ENCODE results near the gene DPPA2.
A peak's percentile ranks its signal among the peaks of the same experiment; 100 is the strongest.

DPPA2 gene

GRCh38 chr3:109339714-109340648 lies 23.7 kb upstream of the DPPA2 start:
- H3K27ac ChIP-seq = no peak overlapping the region
- TF ChIP-seq, protein P1, sequence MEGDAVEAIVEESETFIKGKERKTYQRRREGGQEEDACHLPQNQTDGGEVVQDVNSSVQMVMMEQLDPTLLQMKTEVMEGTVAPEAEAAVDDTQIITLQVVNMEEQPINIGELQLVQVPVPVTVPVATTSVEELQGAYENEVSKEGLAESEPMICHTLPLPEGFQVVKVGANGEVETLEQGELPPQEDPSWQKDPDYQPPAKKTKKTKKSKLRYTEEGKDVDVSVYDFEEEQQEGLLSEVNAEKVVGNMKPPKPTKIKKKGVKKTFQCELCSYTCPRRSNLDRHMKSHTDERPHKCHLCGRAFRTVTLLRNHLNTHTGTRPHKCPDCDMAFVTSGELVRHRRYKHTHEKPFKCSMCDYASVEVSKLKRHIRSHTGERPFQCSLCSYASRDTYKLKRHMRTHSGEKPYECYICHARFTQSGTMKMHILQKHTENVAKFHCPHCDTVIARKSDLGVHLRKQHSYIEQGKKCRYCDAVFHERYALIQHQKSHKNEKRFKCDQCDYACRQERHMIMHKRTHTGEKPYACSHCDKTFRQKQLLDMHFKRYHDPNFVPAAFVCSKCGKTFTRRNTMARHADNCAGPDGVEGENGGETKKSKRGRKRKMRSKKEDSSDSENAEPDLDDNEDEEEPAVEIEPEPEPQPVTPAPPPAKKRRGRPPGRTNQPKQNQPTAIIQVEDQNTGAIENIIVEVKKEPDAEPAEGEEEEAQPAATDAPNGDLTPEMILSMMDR (IDR thresholded peaks at IDR 0.05) = no peak
- no peak overlapping the region for H3K4me3 ChIP-seq (ENCODE audit: low read depth in 1 of 2, low read length in 1 of 2)
- H3K9me3 ChIP-seq = no peaks in the 10 kb centered on the region
- H3K4me1 ChIP-seq (ENCODE audit: control insufficient read depth in 1 of 2, insufficient read depth in 1 of 2, low read depth in 1 of 2, low read length in 1 of 2) = peaks cover 10 to 23% of the 10 kb centered on the region in 2 experiments
- peaks cover 33% of the 10 kb centered on the region for H3K27me3 ChIP-seq
- no peaks in the 10 kb centered on the region for H3K36me3 ChIP-seq

- Histone ChIP-seq H3K4me1 (ENCODE audit: control insufficient read depth in 1 of 2, insufficient read depth in 1 of 2, low read depth in 1 of 2, low read length in 1 of 2) (peaks cover 10 to 23% of the 10 kb centered on the region in 2 experiments), H3K36me3 (no peaks in the 10 kb centered on the region), H3K4me3 (ENCODE audit: low read depth in 1 of 2, low read length in 1 of 2) (no peak overlapping the region), H3K27me3 (peaks cover 33% of the 10 kb centered on the region), H3K27ac (no peak overlapping the region), H3K9me3 (no peaks in the 10 kb centered on the region)
- TF ChIP-seq, protein P1 (IDR thresholded peaks at IDR 0.05) = no peak
Observed at GRCh38 chr3:109339197-109339596, 22.9 kb upstream of the DPPA2 start.

GRCh38 chr3:109338322-109338721 lies 22.0 kb upstream of the DPPA2 start:
- no peak overlapping the region for H3K27ac ChIP-seq
- no peaks in the 10 kb centered on the region for H3K9me3 ChIP-seq
- TF ChIP-seq, protein P1 (IDR thresholded peaks at IDR 0.05) = no peak
- H3K36me3 ChIP-seq = no peaks in the 10 kb centered on the region
- H3K4me3 ChIP-seq (ENCODE audit: low read depth in 1 of 2, low read length in 1 of 2) = no peak overlapping the region
- peaks cover 33% of the 10 kb centered on the region for H3K27me3 ChIP-seq
- H3K4me1 ChIP-seq (ENCODE audit: control insufficient read depth in 1 of 2, insufficient read depth in 1 of 2, low read depth in 1 of 2, low read length in 1 of 2) = peaks cover 10 to 23% of the 10 kb centered on the region in 2 experiments

DNA sequence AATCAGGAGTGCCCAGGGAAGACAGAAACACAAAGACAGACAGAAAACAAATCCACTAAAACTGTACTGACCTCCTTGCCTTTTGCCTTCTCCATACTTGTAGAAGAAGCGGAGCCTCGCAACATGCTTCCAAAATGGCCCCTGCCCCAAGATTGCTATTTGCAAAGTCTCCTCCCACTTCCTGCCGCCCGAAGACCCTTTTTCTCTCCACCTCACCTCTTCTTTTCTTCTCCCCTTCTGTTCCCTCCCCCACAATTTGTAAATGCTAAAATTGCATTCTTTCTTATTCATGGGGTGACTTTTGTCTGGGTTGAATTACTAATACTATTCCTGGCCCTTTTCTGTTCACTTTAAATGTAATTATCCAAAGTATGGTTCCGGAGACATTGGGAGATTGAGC lies 21.1 kb upstream of the DPPA2 start, which contains the start of gene DPPA4:
TSS of gene DPPA4 (minus strand) at position 154 of the 400 bp plus-strand sequence. CDS start at position 125, 29 bp downstream.
- Histone ChIP-seq H3K36me3 (no peaks in the 10 kb centered on the region), H3K27me3 (peaks cover 33% of the 10 kb centered on the region), H3K4me1 (ENCODE audit: control insufficient read depth in 1 of 2, insufficient read depth in 1 of 2, low read depth in 1 of 2, low read length in 1 of 2) (peaks cover 10 to 18% of the 10 kb centered on the region in 2 experiments), H3K27ac (no peak within 1 kb of the TSS), H3K9me3 (no peaks in the 10 kb centered on the region), H3K4me3 (ENCODE audit: low read depth in 1 of 2, low read length in 1 of 2) (peak within 1 kb of the TSS; percentile 37 to 56)
- TF ChIP-seq, protein P1 (IDR thresholded peaks at IDR 0.05) = no peak

DNA sequence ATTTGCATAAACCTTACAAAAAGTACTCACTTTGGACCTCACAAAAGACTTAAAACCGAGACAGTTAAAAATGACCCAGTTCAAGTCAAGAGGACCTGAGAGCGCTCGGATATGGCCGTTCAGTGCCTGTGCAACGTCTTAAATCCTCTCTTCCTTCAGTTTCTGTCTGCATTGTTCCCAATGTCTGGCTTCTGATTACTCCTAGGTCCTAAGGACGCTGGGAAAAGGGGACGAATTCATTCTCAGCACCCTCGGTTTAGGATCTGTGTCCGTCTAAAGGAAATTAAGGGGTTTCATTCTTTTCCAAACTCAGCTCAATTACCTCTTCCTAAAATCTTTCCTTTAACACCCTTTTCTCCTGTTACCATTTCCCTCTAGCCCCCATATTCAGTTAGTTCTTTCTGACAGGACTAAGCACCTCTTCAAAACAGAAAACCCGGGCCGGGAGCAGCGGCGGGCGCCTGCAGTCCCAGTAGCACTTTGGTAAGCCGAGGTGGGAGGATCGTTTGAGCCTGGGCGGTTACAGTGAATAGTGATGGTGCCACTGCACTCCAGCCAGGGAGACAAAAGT lies 20.1 kb upstream of the DPPA2 start:
- Histone ChIP-seq H3K9me3 (no peaks in the 10 kb centered on the region), H3K27ac (no peak overlapping the region), H3K4me3 (ENCODE audit: low read depth in 1 of 2, low read length in 1 of 2) (peak overlapping the region; percentile 37 to 56), H3K27me3 (peaks cover 33% of the 10 kb centered on the region), H3K4me1 (ENCODE audit: control insufficient read depth in 1 of 2, insufficient read depth in 1 of 2, low read depth in 1 of 2, low read length in 1 of 2) (peaks cover 10 to 18% of the 10 kb centered on the region in 2 experiments), H3K36me3 (no peaks in the 10 kb centered on the region)
- TF ChIP-seq, protein P1 (IDR thresholded peaks at IDR 0.05) = no peak
